ENCODE measurements around the gene STARD8.

Gene STARD8

DNA sequence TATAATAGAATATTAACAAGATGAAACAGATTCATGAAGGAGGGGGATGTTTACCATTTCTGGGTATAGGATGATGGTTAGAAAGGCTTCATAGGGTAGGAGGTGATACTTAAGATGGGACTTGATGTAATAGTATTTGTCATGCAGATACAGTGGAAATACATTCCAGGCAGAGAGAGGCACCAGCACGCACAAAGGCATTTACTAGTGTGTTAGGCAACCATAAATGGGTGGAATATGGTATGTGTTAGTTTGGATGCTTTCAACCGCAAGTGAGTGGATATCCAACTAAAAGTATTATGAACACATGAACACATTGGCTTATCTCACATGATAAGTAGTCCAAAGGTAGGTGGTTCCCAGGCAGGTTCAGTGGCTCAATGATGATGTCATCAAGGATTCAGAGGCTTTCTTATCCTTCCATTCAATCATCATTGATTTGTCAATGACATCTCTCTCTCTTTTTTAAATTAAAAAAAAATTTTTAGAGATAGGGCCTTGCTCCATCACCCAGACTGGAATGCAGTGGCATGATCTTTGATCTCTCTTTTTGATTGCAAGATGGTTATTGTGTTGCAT is 12.7 kb upstream of the STARD8 start:
- Histone ChIP-seq H3K27me3 (ENCODE audit: insufficient read depth, poor library complexity, severe bottlenecking) (no peaks in the 10 kb centered on the region), H3K4me3 (replicated peaks; ENCODE audit: insufficient read depth, low read length) (no peak overlapping the region), H3K27ac (replicated peaks) (no peak overlapping the region)
- no peak for DNase-seq (ENCODE audit: low read depth in 1 of 2, low spot score in 1 of 2)
- TF ChIP-seq POLR2AphosphoS5 (IDR thresholded peaks at IDR 0.05; ENCODE audit: low read depth) (no peak), REST (IDR thresholded peaks at IDR 0.05; ENCODE audit: insufficient replicate concordance, low read depth) (no peak), CTCF (IDR thresholded peaks at IDR 0.05; ENCODE audit: insufficient read depth, low read length) (no peak), SPI1 (IDR thresholded peaks at IDR 0.05; ENCODE audit: borderline replicate concordance, low read depth) (no peak), GABPA (IDR thresholded peaks at IDR 0.05; ENCODE audit: low read depth) (no peak)

DNA sequence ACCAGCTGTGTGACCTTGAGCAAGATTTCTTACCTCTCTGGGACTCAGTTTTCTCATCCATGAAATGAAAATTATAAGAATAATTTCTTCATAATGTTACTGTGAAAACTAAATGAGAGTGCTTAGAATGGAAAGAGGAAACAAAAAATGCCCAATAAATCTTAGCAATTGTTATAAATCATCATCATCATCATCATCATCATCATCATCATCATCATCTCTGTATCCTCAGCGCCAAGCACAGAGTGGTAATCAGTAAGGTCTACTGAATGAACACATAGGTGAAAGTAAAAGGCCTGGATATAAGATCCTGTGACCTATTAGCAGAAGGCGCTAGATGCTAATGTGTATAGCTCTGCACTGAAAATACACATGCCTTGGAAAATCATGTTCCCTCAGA is 6.8 kb upstream of the STARD8 start:
- no peak for TF ChIP-seq REST (IDR thresholded peaks at IDR 0.05; ENCODE audit: insufficient replicate concordance, low read depth)
- no peak for TF ChIP-seq SPI1 (IDR thresholded peaks at IDR 0.05; ENCODE audit: borderline replicate concordance, low read depth)
- no peak for TF ChIP-seq POLR2AphosphoS5 (IDR thresholded peaks at IDR 0.05; ENCODE audit: low read depth)
- no peak for TF ChIP-seq GABPA (IDR thresholded peaks at IDR 0.05; ENCODE audit: low read depth)
- TF ChIP-seq CTCF (IDR thresholded peaks at IDR 0.05; ENCODE audit: insufficient read depth, low read length), result no peak
- no peaks in the 10 kb centered on the region for H3K27me3 ChIP-seq (ENCODE audit: insufficient read depth, poor library complexity, severe bottlenecking)
- DNase-seq (ENCODE audit: low read depth in 1 of 2, low spot score in 1 of 2), result no peak
- H3K4me3 ChIP-seq (replicated peaks; ENCODE audit: insufficient read depth, low read length), result no peak overlapping the region
- no peak overlapping the region for H3K27ac ChIP-seq (replicated peaks)

DNA sequence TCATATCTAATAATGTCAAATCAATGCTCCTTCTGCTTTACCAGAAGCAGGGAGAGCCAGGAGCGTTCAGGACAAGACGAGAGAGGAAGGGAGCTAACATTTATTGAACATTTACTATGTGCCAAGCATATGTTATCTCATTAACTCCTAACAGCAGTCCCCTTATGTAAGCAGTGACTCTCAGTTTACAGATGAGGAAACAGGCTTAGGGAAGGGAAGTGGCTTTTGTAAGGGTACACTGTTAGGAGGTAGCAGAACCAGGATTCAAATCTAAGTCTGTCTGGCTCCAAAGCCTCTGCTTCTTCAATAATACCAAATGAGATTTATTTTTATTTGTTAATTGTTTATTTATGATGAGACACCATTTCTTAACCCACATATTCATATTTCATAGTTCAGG is 2.6 kb upstream of the STARD8 start:
- Histone ChIP-seq H3K4me3 (replicated peaks; ENCODE audit: insufficient read depth, low read length) (no peak overlapping the region), H3K27me3 (ENCODE audit: insufficient read depth, poor library complexity, severe bottlenecking) (peaks cover 5% of the 10 kb centered on the region), H3K27ac (replicated peaks) (no peak overlapping the region)
- TF ChIP-seq CTCF (IDR thresholded peaks at IDR 0.05; ENCODE audit: insufficient read depth, low read length) (no peak), SPI1 (IDR thresholded peaks at IDR 0.05; ENCODE audit: borderline replicate concordance, low read depth) (no peak), POLR2AphosphoS5 (IDR thresholded peaks at IDR 0.05; ENCODE audit: low read depth) (no peak)
- DNase-seq (ENCODE audit: low read depth in 1 of 2, low spot score in 1 of 2), result no peak

- TF ChIP-seq POLR2AphosphoS5 (IDR thresholded peaks at IDR 0.05; ENCODE audit: low read depth) (no peak), SPI1 (IDR thresholded peaks at IDR 0.05; ENCODE audit: borderline replicate concordance, low read depth) (no peak), REST (IDR thresholded peaks at IDR 0.05; ENCODE audit: insufficient replicate concordance, low read depth) (no peak), CTCF (IDR thresholded peaks at IDR 0.05; ENCODE audit: insufficient read depth, low read length) (no peak), GABPA (IDR thresholded peaks at IDR 0.05; ENCODE audit: low read depth) (no peak)
- no peak for DNase-seq (ENCODE audit: low read depth in 1 of 2, low spot score in 1 of 2)
- H3K27ac ChIP-seq (replicated peaks), result no peak overlapping the region
Measured at GRCh38 chrX:68646421-68646820, 1.0 kb upstream of the STARD8 start.

More at GRCh38 chrX:68646421-68646820, 1.0 kb upstream of the STARD8 start:
- Histone ChIP-seq H3K4me3 (replicated peaks; ENCODE audit: insufficient read depth, low read length) (no peak overlapping the region), H3K27me3 (ENCODE audit: insufficient read depth, poor library complexity, severe bottlenecking) (peaks cover 5% of the 10 kb centered on the region)

All from HL-60 (cell line).